H1 (cell line): Measurements from ENCODE around the gene SLC38A8. TPM values are rescaled to one million over a fixed set of nuclear protein-coding genes. Genes with fewer than 3 reads are reported as not detected.

Experiments
- BACH1 ChIP-seq: IDR thresholded peaks from 2 replicates; pipeline ENCODE4 v1.6.1; 2012; ENCODE audit warnings: low read length, improper control_type of control experiment
- CEBPB ChIP-seq: IDR thresholded peaks from 2 replicates; pipeline ENCODE4 v1.6.1; 2012; ENCODE audit warnings: low read depth, low read length
- EZH2 ChIP-seq: fragments of 200-600 bp; sonication (generic); IDR thresholded peaks from 2 replicates; pipeline ENCODE4 v1.7.1; 2012; ENCODE audit warnings: low read depth, mild to moderate bottlenecking, moderate library complexity, low read length, inconsistent platforms; ENCODE audit not compliant: severe bottlenecking
- SRF ChIP-seq: IDR thresholded peaks from 2 replicates; pipeline ENCODE4 v1.6.1; 2011; ENCODE audit warnings: mild to moderate bottlenecking, low read depth, low read length, moderate library complexity
- polyA plus RNA-seq, 7 experiments: library from polyadenylated mRNA; depleted of rRNA in 3 of 7; stranded (reverse) in 5 of 7; unstranded in 2 of 7; fragments of >200 nt in 5 of 7; fragments of 200-250 nt in 2 of 7; gene quantifications; 1 replicate in 5 of 7; 2 replicates in 1 of 7; 4 replicates in 1 of 7; pipeline versions ENCODE4 v1.2.1 to v1.2.3, GENCODE V29; 2011 to 2013; ENCODE audit warnings: missing spikeins in 2 of 7, mixed read lengths in 2 of 7
- total RNA-seq: library from RNA; stranded (reverse); fragmentation: NEBNext Ultra II Directional; extraction: Animal tissue kit (Norgen Biotek cat#: 25700); gene quantifications from 2 replicates; pipeline ENCODE4 v1.2.1, GENCODE V29; 2021

The SLC38A8 gene
- total and polyA plus RNA-seq, 2 of the 8 experiments (the other 6 are each of a cell fraction or from before 2014, with no cell fraction given), result 0.08 TPM; not detected in 1

DNA sequence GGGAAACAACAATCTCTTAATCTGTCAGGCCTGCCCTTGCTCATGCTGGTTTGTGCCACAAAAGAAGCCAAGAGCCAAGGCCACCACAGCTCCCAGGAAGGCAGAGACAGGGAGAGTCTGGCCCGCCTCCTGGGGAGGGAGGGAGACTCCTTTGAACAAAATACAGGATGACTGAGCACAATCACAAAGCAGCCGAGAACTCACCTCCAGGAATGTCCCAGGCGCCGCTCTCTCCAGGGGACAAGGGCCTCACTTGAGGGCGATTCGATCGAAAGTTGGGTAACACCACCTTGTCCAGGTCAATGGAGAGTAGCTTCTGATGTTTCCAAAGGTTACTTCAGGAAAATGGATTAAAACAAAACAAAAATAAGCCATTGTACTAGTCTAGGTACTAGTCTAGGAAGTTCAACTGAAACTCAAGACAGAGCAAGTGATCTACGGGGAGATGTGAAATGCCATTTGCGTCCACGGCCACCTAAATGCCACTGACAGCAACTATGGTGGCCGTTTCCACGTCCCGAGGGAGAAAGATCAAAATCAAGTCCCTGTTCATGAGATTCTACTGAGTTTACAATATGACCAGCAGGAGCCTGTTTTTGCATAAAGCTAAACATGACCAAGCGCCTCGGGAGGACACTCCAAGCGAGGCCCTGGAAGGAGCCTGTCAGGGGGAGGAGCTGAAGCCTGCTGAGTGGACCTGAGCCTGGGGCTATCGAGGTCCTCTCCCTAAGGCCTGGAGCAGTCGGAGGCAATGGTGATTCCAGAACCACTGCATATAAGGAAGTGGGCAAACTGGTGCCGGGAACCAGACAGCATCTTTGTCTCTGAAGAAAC lies 13.4 kb upstream of the SLC38A8 start (continued):
- no peak for TF ChIP-seq BACH1
- TF ChIP-seq EZH2, result no peak
- TF ChIP-seq SRF, result no peak
- TF ChIP-seq CEBPB, result no peak
- TF ChIP-seq, all 59 proteins: peak for 0
